GM21381 (cell line): ENCODE data around the gene RNASE4.
A peak's percentile ranks its signal among the peaks of the same experiment; 100 is the strongest.

ENCODE experiments used
- ATAC-seq: cut with Tn5 transposase; IDR thresholded peaks from one replicate; pipeline ENCODE4 v1.9.1; 2021; ENCODE audit warnings: mild to moderate bottlenecking, moderate library complexity; ENCODE audit not compliant: unreplicated experiment

RNASE4 gene

GRCh38 chr14:20671597-20672283, 12.6 kb upstream of the RNASE4 start:
- ATAC-seq = no peak

GRCh38 chr14:20675669-20676068, 8.7 kb upstream of the RNASE4 start:
- ATAC-seq = no peak

DNA sequence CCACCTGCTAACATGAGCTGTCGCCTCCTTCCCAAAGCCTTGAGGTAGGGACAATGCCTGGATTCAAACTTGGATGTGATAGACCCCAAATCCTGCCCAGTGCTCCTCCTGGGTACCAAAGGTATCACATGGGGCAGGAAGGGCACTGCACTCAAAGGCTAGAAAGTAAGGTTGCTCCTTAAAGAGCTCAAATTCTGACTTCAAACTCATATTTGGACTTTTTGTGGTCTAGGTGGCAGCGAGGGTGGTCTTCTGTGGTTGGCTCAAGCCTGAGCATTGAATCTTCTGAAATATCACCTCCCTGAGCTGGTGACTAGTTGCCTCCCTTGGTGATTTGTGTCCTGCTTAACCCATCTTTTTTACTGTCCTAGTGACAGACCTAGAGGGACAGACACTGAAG, 8.3 kb upstream of the RNASE4 start:
- no peak for ATAC-seq

- no peak for ATAC-seq
Measured at GRCh38 chr14:20679907-20680306, 4.5 kb upstream of the RNASE4 start.

GRCh38 chr14:20680363-20680762, 4.0 kb upstream of the RNASE4 start:
- no peak for ATAC-seq

DNA sequence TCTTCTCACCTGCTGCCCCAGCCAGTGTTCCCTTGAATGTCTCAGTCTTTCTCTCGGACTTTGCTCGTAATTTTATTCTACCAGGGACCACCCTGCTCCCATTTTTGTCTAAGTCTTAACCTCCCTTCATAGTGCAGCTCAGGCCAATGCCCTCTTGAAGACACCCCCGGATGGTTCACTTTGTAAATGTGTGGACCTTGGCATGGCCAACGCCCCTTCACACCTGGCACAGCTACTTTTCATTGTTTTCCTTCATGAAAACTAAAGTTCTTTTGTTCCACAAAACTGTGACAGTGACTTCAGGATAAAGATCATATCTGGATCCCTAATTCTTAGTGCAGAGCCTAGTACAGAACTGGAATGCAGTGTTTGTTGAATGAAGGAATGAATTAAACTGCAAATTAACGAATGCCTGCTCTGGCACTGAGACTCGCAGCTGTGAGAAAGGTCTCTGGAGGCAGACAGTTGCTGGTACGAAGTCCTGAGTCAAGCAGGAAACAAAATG, 3.5 kb upstream of the RNASE4 start:
- peak; percentile 26 for ATAC-seq

DNA sequence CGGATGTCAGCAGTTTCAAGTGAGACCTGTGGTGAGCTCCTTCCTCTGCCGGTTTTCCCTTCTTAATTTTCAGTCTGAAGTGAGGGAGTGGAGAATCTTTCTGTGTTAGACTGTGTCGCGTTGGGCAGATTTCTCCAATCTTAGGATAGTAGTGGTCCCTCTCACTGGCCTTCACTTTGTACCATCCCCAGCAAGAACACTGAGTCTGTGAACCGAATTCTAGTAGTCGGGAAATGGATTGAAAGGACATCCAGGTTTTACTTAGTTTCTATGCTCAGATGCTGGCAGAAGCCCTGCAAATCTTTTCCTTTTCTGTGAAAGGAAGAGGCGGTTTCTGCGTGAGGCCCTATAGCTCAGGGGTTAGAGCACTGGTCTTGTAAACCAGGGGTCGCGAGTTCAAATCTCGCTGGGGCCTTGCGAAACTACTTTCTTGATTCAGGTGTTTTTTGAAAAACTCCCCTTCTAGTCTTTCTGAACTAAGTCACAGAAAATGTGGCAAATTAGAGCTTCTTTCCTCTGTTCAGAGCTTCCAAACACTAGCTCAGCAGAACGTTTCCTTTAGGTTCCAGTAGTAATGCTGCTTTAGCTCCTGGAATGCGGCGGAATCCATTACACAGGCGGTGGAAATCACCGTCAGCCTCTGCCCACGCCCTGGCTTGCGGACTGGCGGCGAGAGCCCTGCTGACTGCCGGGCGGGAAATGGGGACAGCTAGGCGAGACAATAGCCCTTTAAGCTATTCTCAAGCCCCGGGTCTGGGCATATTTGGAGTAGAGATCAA, 2.8 kb upstream of the RNASE4 start:
- ATAC-seq = peak; percentile 21

DNA sequence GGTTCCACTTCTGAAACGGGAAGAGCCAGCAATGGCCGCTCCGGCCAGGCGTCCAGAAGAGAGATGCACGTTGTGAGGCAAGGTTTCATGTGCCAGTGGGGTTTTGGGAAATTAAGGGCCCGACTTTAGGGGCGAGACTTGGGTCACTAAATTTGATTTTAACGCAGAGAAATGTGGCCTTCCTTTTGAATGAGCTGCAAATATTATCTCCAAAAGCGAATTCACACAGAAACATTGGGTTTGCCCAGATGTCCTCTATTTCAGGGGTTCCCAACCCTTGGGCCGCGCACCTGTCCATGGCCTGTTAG, 2.3 kb upstream of the RNASE4 start:
- ATAC-seq = no peak

DNA sequence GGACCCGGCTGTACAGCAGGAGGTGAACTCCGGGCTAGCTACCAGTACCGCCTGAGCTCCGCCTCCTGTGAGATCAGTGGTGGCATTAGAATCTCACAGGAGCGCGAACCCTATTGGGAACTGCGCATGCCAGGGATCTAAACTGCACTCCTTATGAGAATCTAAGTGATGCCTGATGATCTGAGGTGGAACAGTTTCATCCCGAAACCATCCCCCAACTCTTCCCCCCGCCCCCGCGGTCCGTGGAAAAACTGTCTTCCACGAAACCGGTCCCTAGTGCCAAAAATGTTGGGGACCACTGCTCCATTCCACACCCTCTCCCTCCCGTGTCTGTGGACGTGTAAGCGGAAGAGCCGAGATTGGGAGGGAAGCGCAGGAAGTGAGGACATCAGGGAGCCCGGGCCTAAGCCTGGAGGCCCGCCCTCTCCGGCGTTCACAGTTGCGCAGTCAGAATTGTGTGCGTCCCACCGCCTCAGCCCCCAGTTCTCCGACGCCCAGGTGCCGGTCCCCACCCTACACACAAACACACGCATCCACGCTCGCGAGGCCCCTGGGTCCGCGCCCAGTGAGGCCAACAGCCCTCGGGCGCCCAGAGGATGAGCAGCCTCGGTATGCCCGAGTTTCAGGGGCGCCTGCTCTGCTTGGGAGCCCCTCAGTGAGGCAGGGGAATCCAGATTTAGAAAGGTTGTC, 1.8 kb upstream of the RNASE4 start:
- peak; percentile 37 for ATAC-seq

DNA sequence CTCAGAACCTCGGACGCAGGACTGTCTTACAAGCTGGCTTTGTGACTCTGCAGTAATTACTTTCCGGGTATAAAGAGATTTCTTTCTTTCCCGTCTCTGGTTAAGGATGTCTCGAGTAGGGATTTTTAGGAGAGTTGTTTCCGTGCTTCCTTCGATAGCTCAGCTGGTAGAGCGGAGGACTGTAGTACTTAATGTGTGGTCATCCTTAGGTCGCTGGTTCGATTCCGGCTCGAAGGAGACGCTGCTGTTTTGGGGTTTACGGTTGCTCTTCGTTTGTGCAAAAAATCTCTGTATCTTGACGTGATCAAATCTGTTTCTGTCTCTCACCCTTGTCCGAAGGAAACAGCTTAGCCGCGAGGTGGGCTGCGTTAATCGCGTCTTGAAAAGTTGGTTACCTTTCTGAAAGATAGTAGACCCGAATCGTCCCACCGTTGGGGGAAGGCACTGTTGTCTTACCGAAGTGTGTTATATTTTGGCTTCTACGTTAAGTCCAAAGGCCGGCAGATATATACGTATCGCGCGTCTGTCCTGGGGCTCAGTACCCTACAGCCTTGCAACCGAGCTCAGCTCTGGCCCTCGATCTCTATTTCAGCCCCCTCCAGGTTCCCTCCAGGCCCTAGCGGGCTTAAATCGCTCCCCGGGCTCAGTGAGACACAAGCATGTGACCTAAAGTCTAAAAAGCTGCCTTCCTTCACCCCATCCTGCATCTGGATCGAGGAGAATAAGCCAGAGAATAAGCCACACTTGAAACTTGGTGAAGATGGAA, 1.1 kb upstream of the RNASE4 start:
- ATAC-seq = peak; percentile 30

GRCh38 chr14:20684662-20685456, 499 bp downstream of the RNASE4 start:
- no peak for ATAC-seq

DNA sequence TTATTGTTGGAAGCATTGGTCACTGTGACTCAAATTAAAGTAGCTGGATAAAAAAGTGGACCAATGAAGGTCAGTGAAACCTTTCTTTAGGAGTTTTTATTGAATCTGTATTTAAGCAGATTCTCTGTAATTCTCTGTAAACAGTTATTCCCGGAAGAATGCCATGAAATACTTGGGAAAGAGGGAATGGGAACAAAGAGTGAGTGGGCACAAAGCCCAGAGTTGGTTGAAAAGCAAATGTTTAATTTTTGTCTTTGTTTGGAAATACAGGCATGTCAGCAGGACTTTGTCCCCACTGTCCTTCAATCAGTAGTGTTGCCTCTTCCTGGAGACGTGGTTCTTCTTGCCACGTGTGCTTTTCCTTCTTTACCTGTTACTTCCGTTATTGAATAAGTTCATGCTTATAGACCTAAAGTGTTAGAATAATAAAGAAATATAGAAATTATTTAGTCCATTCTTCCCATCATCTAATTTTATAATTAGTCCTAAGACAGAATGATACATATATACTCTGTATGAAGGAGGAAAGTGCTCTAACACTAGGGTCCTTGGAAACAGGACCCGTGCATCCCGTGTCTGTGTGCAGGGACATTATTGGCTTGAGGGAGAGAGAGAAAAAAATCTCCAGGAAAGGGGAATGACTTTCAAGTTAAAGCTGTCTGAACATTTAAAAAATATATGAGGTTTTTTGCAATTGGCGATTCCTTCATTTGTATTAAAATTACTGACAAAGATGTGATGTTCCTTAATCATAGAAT, 2.2 kb downstream of the RNASE4 start:
- no peak for ATAC-seq

DNA sequence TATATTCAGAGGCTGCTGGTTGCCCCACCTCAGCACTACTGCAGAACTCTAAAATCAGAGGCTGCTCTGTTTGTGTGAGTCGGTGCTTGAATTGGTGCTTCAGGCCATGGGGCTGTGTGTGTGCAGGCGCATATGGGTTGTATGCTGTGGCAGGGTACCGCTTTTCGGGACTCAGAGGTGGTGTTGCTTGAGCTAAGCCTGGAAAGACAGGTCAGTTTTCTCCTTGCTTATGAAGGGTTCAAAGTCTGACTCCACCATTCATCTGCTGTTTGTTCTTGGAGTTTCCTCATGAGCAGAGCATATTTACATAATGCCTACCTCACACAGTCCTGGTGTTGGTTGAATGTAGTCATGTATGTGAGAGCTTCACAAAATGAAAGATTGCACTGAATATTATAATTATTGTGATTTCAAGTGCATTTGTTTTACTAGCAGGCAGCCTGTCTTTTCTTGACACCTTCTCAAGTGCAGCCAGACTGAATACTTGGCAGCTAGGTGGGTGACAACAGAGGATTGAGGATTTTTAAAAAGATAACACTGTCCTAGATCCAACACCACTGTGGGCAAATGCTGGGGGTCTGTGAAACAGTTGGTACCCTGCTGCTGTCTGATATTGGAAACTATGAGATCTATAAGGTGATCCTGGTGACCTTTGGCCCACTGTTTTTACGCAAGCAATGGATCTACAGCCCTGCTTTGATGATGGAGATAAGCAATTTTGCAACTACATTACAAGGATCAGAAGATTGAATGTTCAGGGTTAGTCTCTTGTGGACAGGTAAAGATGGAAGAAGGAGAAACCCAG, 3.2 kb downstream of the RNASE4 start:
- ATAC-seq = no peak

- no peak for ATAC-seq
Measured at GRCh38 chr14:20688167-20688839, 3.9 kb downstream of the RNASE4 start, which contains the start of gene ANG. Gene ANG, plus strand, starts transcription at chr14:20688764. Its CDS starts 4,801 bp downstream, at chr14:20693565.

GRCh38 chr14:20690848-20691640, 6.7 kb downstream of the RNASE4 start:
- peak; percentile 58 for ATAC-seq

GRCh38 chr14:20692116-20692751, 7.9 kb downstream of the RNASE4 start:
- ATAC-seq = no peak

DNA sequence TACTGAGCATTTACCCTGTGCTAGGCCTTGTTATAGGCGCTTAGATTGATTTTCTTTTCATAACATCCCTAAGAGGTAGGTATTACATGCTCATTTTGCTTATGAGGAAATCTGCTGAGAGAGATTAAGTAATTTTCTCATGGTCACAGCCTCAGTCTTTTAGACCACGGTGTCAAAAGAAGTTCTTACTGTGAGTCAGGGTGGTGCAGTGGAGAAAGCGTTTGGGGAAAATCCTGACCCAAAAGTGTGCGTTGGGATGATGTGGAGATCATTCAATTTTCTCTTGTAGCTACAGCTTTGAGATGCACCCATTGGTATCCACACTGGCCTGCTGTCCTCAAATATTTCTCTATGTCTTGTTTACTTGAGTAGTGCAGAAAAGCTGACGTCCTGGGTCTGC, 12.4 kb downstream of the RNASE4 start:
- ATAC-seq = no peak
